H7 (cell line): ENCODE data around the gene DDX51. TPM values are rescaled to one million over a fixed set of nuclear protein-coding genes. Genes with fewer than 3 reads are reported as not detected.

ENCODE experiments used
- DNase-seq: peaks from one replicate; pipeline ENCODE4 v3.0.0; 2012
- H3K27me3 ChIP-seq: 2 replicates; pipeline ENCODE4 v1.6.0; 2011; ENCODE audit warnings: mild to moderate bottlenecking, low read length; ENCODE audit not compliant: control insufficient read depth, insufficient read depth
- H3K36me3 ChIP-seq: replicated peaks from 2 replicates; pipeline ENCODE4 v1.5.1; 2011; ENCODE audit warnings: low read length; ENCODE audit not compliant: control insufficient read depth, insufficient read depth
- H3K4me3 ChIP-seq: 2 replicates; pipeline ENCODE4 v1.5.1; 2011; ENCODE audit warnings: low read depth, mild to moderate bottlenecking, control low read depth, low read length, moderate library complexity; ENCODE audit not compliant: insufficient read depth
- total RNA-seq: library from RNA; depleted of rRNA; stranded (reverse); fragments of >200 nt; shearing (Covaris generic); gene quantifications from 2 replicates; pipeline ENCODE4 v1.2.3, GENCODE V29; 2014

DDX51 gene
- total RNA-seq, 1 experiment from 2014 or later, result 16.1 TPM

DNA sequence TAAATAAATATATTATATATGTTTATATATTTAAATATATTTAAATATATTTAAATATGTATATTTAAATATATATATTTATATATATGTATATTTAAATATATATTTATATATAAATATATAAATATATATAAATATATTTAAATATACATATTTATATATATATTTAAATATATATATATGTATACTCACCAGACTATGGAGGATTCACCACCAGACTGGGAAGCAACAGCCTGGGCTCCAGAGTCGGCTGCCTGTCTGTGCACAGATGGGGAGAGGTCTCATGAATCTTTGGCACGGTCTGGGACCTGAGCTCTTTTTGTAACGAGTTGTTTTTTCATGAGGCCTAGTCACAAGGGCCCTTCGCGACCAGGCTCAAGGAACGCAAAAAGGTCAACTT, 21.5 kb upstream of the DDX51 start:
- DNase-seq, result no peak
- Histone ChIP-seq H3K36me3 (no peaks in the 10 kb centered on the region), H3K27me3 (no peaks in the 10 kb centered on the region; the same call in 1 of the 2 replicates), H3K4me3 (no peak overlapping the region)

- H3K4me3 ChIP-seq, result no peak overlapping the region
- DNase-seq, result no peak
- H3K36me3 ChIP-seq, result no peaks in the 10 kb centered on the region
- H3K27me3 ChIP-seq, result no peaks in the 10 kb centered on the region; the same call in 1 of the 2 replicates
Observed at GRCh38 chr12:132164426-132164825, 20.3 kb upstream of the DDX51 start.

GRCh38 chr12:132163911-132164288, 19.8 kb upstream of the DDX51 start:
- Histone ChIP-seq H3K4me3 (no peak overlapping the region), H3K27me3 (no peaks in the 10 kb centered on the region; the same call in 1 of the 2 replicates), H3K36me3 (no peaks in the 10 kb centered on the region)
- DNase-seq, result no peak

DNA sequence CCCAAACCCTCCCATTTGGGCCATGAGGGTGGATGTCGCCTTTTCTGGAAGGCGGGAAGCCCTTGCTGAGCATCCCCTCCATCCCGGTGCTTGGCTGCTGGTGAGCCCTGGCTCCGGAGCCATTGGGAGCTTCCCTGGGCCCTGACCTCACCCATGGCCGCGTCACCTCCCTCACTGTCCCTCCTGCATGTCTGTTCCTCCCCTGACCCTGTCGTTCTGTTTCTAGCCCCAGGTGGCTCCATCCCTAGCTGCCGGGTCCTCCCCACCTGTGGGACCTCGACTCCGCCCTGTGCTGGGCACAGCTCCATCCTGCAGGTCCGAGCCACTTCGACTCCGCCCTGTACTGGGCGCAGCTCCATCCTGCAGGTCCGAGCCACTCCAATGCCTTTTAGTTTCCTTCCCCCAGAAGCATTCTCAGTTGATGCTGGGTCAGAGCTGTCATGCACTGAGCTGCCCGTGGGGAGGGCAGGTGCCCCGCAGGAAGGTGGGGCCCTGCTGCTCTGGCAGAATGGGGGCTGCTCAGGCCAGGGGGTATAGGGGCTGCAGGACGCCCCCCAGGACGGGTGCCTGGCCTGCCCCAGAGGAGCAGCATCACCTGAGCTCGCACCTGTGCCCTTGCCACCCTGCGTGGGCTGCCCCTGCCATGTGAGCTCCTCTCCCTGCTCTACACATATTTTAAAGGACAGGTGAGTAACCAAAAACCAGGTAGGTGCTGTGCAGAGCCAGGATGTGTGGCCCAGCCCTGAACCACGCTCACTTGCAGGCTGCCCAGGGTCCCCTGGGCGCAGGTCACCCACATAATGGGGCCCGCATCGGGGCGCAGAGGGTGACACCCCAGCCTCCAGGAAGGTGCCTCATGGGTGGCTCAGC, 19.2 kb upstream of the DDX51 start:
- Histone ChIP-seq H3K27me3 (no peaks in the 10 kb centered on the region; the same call in 1 of the 2 replicates), H3K4me3 (no peak overlapping the region), H3K36me3 (no peaks in the 10 kb centered on the region)
- no peak for DNase-seq

DNA sequence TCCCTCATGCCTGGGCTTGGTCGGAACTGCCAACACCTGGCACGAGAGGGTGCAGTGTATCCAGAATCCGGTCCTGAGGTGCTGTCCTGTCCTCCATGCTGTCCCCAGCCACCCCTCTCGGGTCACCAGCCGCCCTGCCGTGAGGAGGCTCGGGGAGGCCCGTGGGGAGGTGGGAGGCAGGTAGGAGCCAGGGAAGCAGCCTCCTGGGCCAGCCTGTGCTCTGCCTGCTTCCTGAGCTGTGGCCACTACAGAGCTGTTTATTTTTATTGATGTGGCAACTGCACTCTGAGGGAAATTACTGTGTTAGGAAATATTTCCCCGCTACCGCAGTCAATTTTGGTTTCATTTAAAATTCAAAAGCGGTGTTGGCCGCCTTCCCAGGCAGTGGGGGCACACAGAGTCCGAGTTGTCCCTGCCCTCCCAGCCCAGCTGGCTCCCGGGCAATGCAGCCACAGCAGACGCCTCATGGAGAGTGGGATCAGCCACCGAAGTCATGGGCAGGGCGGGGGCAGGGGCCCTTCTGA, 18.5 kb upstream of the DDX51 start:
- Histone ChIP-seq H3K4me3 (no peak overlapping the region), H3K36me3 (peaks cover 4% of the 10 kb centered on the region; the same call in 1 of the 2 replicates), H3K27me3 (no peaks in the 10 kb centered on the region; the same call in 1 of the 2 replicates)
- DNase-seq, result no peak

DNA sequence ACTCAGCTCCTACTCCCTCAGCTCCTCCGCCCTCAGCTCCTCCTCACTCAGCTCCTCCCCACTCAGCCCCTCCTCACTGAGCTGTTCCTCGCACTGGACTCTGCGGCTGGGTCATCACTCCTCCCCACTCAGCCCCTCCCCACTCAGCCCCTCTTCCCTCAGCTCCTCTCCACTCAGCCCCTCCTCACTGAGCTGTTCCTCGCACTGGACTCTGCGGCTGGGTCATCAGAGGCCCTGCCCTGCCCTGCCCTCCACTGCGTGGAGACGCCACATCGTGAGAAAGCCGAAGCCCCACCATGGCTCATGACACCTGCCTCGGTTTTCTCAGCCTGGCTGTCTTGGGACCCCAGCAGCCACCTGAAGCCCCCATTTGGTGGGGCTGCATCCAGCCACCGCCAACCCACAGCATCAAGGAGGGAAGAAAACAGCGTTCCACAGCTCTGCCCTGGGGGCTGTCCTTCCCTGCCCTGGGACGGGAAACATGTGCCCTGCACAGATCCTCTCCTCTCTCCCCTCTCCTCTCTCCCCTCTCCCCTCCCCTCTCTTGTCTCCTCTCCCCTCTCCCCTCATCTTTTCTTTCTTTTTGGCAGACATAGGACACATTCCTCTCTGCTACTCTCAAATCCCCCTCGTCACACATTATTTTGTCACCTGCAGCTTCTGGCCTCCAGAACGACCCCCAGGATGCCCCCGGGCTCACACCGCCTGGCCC, 17.8 kb upstream of the DDX51 start:
- Histone ChIP-seq H3K4me3 (no peak overlapping the region), H3K36me3 (peaks cover 7% of the 10 kb centered on the region), H3K27me3 (no peaks in the 10 kb centered on the region; the same call in 1 of the 2 replicates)
- no peak for DNase-seq

DNA sequence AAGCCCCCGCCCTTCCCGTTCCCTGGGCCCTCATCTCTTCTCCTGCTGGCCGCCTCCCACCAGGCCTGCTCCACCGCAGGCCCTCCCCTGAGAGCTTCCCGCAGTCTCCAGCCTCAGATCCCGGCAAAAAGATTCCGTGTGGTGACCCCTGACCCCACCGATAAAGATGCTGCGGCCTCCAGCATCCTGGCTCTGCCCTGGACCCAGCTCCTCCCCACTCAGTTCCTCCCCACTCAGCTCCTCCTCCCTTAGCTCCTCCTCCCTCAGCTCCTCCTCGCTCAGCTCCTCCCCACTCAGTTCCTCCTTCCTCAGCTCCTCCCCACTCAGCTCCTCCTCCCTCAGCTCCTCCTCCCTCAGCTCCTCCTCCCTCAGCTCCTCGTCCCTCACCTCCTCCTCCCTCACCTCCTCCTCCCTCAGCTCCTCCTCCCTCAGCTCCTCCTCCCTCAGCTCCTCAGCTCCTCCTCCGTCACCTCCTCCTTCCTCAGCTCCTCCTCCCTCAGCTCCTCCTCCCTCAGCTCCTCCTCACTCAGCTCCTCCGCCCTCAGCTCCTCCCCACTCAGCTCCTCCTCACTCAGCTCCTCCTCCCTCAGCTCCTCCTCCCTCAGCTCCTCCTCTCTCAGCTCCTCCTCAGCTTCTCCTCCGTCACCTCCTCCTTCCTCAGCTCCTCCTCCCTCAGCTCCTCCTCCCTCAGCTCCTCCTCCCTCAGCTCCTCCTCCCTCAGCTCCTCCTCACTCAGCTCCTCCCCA, 17.1 kb upstream of the DDX51 start:
- no peak for DNase-seq
- H3K4me3 ChIP-seq, result no peak overlapping the region
- H3K36me3 ChIP-seq, result peaks cover 14% of the 10 kb centered on the region
- no peaks in the 10 kb centered on the region; the same call in 1 of the 2 replicates for H3K27me3 ChIP-seq

- H3K36me3 ChIP-seq, result peaks cover 15% of the 10 kb centered on the region
- H3K27me3 ChIP-seq, result no peaks in the 10 kb centered on the region; the same call in 1 of the 2 replicates
- H3K4me3 ChIP-seq, result no peak overlapping the region
- DNase-seq, result no peak
Observed at GRCh38 chr12:132160601-132161035, 16.5 kb upstream of the DDX51 start.

- no peak for DNase-seq
- Histone ChIP-seq H3K27me3 (no peaks in the 10 kb centered on the region; the same call in 1 of the 2 replicates), H3K36me3 (peaks cover 15% of the 10 kb centered on the region), H3K4me3 (no peak overlapping the region)
Observed at GRCh38 chr12:132160016-132160415, 15.9 kb upstream of the DDX51 start.

DNA sequence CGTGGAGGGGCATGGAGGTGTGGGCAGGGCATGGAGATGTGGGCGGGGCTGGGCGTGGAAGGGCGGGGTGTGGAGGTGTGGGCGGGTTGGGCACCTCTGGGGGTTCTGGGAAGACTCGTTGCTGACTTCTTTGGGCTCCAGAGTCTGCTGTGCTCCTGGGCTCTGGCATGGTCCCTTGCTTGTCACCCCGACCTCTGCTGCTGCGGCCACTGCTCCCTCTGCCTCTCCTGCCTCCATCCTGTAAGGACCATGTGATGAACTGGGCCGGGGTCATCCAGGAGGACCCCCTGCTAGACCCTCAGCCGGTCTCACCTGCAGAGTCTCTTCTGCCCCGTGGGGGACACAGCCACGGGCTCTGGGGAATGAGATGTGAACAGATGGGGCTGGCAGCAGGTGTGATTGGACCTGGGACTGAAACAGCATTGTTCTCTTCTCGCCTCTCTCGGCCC, 15.5 kb upstream of the DDX51 start:
- Histone ChIP-seq H3K4me3 (no peak overlapping the region), H3K27me3 (no peaks in the 10 kb centered on the region; the same call in 1 of the 2 replicates), H3K36me3 (peaks cover 15% of the 10 kb centered on the region)
- no peak for DNase-seq

DNA sequence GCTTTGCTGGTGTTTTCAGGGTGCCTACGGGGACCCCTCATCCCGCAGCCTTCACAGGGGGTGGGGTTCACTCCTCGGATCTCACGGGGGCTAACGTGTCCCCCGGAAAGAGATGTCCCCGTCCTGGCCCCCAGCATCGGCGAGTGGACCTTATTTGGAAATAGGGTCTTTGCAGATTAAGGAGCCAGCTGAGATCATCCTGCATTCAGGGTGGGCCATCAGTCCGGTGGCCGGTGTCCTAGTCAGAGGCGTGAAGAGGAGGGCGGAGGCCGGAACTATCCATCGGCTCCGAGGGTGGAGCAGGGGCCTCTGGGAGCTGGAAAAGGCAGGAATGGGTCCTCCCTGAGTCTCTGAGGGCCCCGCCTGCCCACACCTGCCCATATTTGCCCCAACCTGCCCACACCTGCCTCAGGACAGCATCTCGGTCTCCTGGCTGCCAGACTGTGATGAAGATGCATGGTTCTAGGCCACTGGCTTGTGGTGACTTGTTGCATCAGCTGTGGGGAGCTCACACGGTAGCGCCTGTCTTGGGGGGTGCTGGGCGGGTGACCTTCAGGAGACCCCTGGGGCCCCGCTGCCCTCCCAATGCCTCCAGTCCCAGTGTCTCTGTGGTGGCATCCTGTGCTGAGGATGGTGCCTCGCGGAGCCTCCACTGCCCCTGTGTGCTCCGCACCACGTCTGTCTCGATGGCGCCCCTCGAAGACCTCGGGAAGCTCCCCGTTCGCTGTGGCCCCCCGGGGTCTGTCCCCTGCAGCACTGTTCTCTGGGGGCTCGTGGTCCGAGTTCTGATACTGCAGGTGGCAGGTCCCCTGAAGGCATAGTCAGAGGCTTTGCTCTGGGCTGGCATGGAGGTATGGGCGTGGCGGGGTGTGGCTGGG, 14.8 kb upstream of the DDX51 start:
- Histone ChIP-seq H3K4me3 (no peak overlapping the region), H3K36me3 (peaks cover 15% of the 10 kb centered on the region), H3K27me3 (no peaks in the 10 kb centered on the region; the same call in 1 of the 2 replicates)
- no peak for DNase-seq

GRCh38 chr12:132157733-132158409, 13.8 kb upstream of the DDX51 start:
- no peak for DNase-seq
- H3K27me3 ChIP-seq, result no peaks in the 10 kb centered on the region; the same call in 1 of the 2 replicates
- peaks cover 15% of the 10 kb centered on the region for H3K36me3 ChIP-seq
- no peak overlapping the region for H3K4me3 ChIP-seq
